Activated CD4-positive, alpha-beta T cell treated with anti-CD3 and anti-CD28 coated beads for 36 hours (primary cell): ENCODE results near the gene FIP1L1. TPM values are rescaled to one million over a fixed set of nuclear protein-coding genes. Genes with fewer than 3 reads are reported as not detected.
"Not testable (repeated sequence)": the region's sequence is repeated elsewhere in the genome, so short reads cannot be mapped to it uniquely, and the experiment has no call there.

Experiments
- ATAC-seq: fragments of 200-7000 bp; cut with Tn5 transposase; one replicate; pipeline ENCODE4 v1.10.0; 2021; ENCODE audit warnings: mild to moderate bottlenecking, moderate library complexity
- CTCF ChIA-PET: fragments of 350-600 bp; sonication (Branson Sonifier 250); formaldehyde crosslinking; loops from one replicate; lab custom pipeline; 2021; ENCODE audit warnings: antibody characterized with exemption; lab: Charles Lee
- POLR2A ChIA-PET: fragments of 350-600 bp; sonication (Branson Sonifier 250); formaldehyde crosslinking; loops from one replicate; lab custom pipeline; 2021; ENCODE audit warnings: antibody characterized with exemption, inconsistent platforms; lab: Charles Lee
- DNase-seq: peaks from one replicate; pipeline ENCODE4 v3.0.0-alpha.2; 2020
- H3K27ac Mint-ChIP-seq: one replicate; pipeline ENCODE4 v1.8.0; 2021; ENCODE audit warnings: mixed read lengths
- H3K27me3 Mint-ChIP-seq: one replicate; pipeline ENCODE4 v1.8.0; 2021; ENCODE audit warnings: mixed read lengths
- H3K36me3 Mint-ChIP-seq: one replicate; pipeline ENCODE4 v1.8.0; 2021; ENCODE audit warnings: low read depth, mixed read lengths
- H3K4me1 Mint-ChIP-seq: one replicate; pipeline ENCODE4 v1.8.0; 2021; ENCODE audit warnings: mixed read lengths
- H3K4me3 Mint-ChIP-seq: one replicate; pipeline ENCODE4 v1.8.0; 2021; ENCODE audit warnings: mild to moderate bottlenecking, moderate library complexity, mixed read lengths
- H3K9me3 Mint-ChIP-seq: one replicate; pipeline ENCODE4 v1.8.0; 2021; ENCODE audit warnings: low read depth, mixed read lengths
- intact Hi-C, 2 experiments: fragments of 100-400 bp; cut with DNase I in 1 of 2; cut with micrococcal nuclease in 1 of 2; formaldehyde crosslinking; loops; one replicate each; pipeline versions ENCODE4 v1.14.2 to v1.15.1; 2022 to 2024; cut with DNase I, micrococcal nuclease
- total RNA-seq, 2 experiments: library from RNA; stranded (reverse); gene quantifications; one replicate each; pipeline ENCODE4 v1.2.3, GENCODE V29; 2021

FIP1L1 gene
- total RNA-seq: 10 to 100 TPM; 72.3 to 96.3 TPM

- H3K36me3 Mint-ChIP-seq: peaks cover 15% of the 10 kb centered on the region
- H3K9me3 Mint-ChIP-seq: no peaks in the 10 kb centered on the region
- peak within 1 kb of the TSS; percentile 97 for H3K27ac Mint-ChIP-seq
- peaks cover 29% of the 10 kb centered on the region for H3K4me1 Mint-ChIP-seq
- intact Hi-C loops: loop anchor here (1.0 to 5.0 kb wide), 5 partner anchors 11 to 1535 kb away; partner anchors contain the start of genes CHIC2 (in 2 of the 2), SCFD2 (in 2 of the 2) and DCUN1D4 (in 1 of the 2)
- DNase-seq: peak; percentile 98
- H3K4me3 Mint-ChIP-seq: peak within 1 kb of the TSS; percentile 99
- ChIA-PET POLR2A (interaction anchor here (1.0 kb wide), 1 partner anchor 12 kb away, joined by 3 read pairs; the partner anchor contains the start of gene SCFD2), CTCF (interaction anchor here (0.6 to 1.3 kb wide), 5 partner anchors 10 to 857 kb away, joined by 3 to 4 read pairs (median 3); no protein-coding TSS in a partner anchor)
- H3K27me3 Mint-ChIP-seq: no peaks in the 10 kb centered on the region
- peak; percentile 97 for ATAC-seq
Observed at GRCh38 chr4:53377319-53378170, at the start of gene FIP1L1. FIP1L1 (plus strand) TSS chr4:53377641; CDS start chr4:53377839, 198 bp downstream.

GRCh38 chr4:53334916-53335315 is 42.5 kb upstream of the FIP1L1 start:
- H3K9me3 Mint-ChIP-seq, H3K27me3 Mint-ChIP-seq, DNase-seq, H3K4me3 Mint-ChIP-seq, CTCF ChIA-PET, H3K27ac Mint-ChIP-seq, ATAC-seq, intact Hi-C loops, H3K4me1 Mint-ChIP-seq, POLR2A ChIA-PET: not testable (repeated sequence)
- peaks cover 31% of the 10 kb centered on the region for H3K36me3 Mint-ChIP-seq

- H3K4me1 Mint-ChIP-seq, H3K27ac Mint-ChIP-seq, CTCF ChIA-PET, H3K4me3 Mint-ChIP-seq, DNase-seq, POLR2A ChIA-PET, ATAC-seq, H3K27me3 Mint-ChIP-seq, intact Hi-C loops: not testable (repeated sequence)
- H3K9me3 Mint-ChIP-seq: peaks cover 22% of the 10 kb centered on the region
- H3K36me3 Mint-ChIP-seq: peaks cover 69% of the 10 kb centered on the region
Observed at GRCh38 chr4:53340145-53340544, 37.3 kb upstream of the FIP1L1 start.

- POLR2A ChIA-PET, ATAC-seq, intact Hi-C loops, DNase-seq, H3K4me3 Mint-ChIP-seq, H3K27me3 Mint-ChIP-seq, H3K27ac Mint-ChIP-seq, H3K4me1 Mint-ChIP-seq: not testable (repeated sequence)
- Mint-ChIP-seq H3K9me3 (peaks cover 16% of the 10 kb centered on the region), H3K36me3 (peaks cover 78% of the 10 kb centered on the region)
- CTCF ChIA-PET: interaction anchor here (0.7 kb wide), 1 partner anchor 275 kb away, joined by 6 read pairs; no protein-coding TSS in a partner anchor
Observed at GRCh38 chr4:53346392-53346791, 31.0 kb upstream of the FIP1L1 start.

- ChIA-PET POLR2A (no interaction called here), CTCF (interaction anchor here (0.7 kb wide), 1 partner anchor 276 kb away, joined by 6 read pairs; no protein-coding TSS in a partner anchor)
- H3K27me3 Mint-ChIP-seq: no peaks in the 10 kb centered on the region
- peaks cover 72% of the 10 kb centered on the region for H3K36me3 Mint-ChIP-seq
- DNase-seq (no peak), ATAC-seq (no peak)
- no peak overlapping the region for H3K4me3 Mint-ChIP-seq
- no peak overlapping the region for H3K27ac Mint-ChIP-seq
- peaks cover 11% of the 10 kb centered on the region for H3K9me3 Mint-ChIP-seq
- intact Hi-C loops: no loop called here
- no peaks in the 10 kb centered on the region for H3K4me1 Mint-ChIP-seq
Observed at GRCh38 chr4:53346920-53347852, 30.3 kb upstream of the FIP1L1 start.

GRCh38 chr4:53348046-53348445 is 29.4 kb upstream of the FIP1L1 start:
- Mint-ChIP-seq H3K4me1 (no peaks in the 10 kb centered on the region), H3K9me3 (peaks cover 5% of the 10 kb centered on the region), H3K4me3 (no peak overlapping the region), H3K27me3 (no peaks in the 10 kb centered on the region), H3K36me3 (peaks cover 74% of the 10 kb centered on the region), H3K27ac (no peak overlapping the region)
- ChIA-PET CTCF (no interaction called here), POLR2A (no interaction called here)
- DNase-seq: no peak
- intact Hi-C loops: no loop called here
- no peak for ATAC-seq

- H3K9me3 Mint-ChIP-seq: peaks cover 5% of the 10 kb centered on the region
- POLR2A ChIA-PET: no interaction called here
- H3K4me3 Mint-ChIP-seq: no peak overlapping the region
- intact Hi-C loops: no loop called here
- no peak overlapping the region for H3K27ac Mint-ChIP-seq
- no peak for ATAC-seq
- H3K36me3 Mint-ChIP-seq: peaks cover 71% of the 10 kb centered on the region
- DNase-seq: no peak
- CTCF ChIA-PET: no interaction called here
- no peaks in the 10 kb centered on the region for H3K4me1 Mint-ChIP-seq
- H3K27me3 Mint-ChIP-seq: no peaks in the 10 kb centered on the region
Observed at GRCh38 chr4:53349091-53349491, 28.4 kb upstream of the FIP1L1 start.

GRCh38 chr4:53354012-53354722 is 23.3 kb upstream of the FIP1L1 start:
- Mint-ChIP-seq H3K36me3 (peaks cover 59% of the 10 kb centered on the region), H3K4me3 (no peak overlapping the region), H3K27ac (no peak overlapping the region), H3K27me3 (no peaks in the 10 kb centered on the region), H3K4me1 (peaks cover 9% of the 10 kb centered on the region), H3K9me3 (no peaks in the 10 kb centered on the region)
- DNase-seq: no peak
- ChIA-PET CTCF (interaction anchor here (0.7 to 1.1 kb wide), 2 partner anchors 12 to 874 kb away, joined by 3 read pairs; no protein-coding TSS in a partner anchor), POLR2A (no interaction called here)
- no peak for ATAC-seq
- intact Hi-C loops: no loop called here

- Mint-ChIP-seq H3K4me1 (peaks cover 26% of the 10 kb centered on the region), H3K36me3 (peaks cover 47% of the 10 kb centered on the region), H3K4me3 (no peak overlapping the region), H3K9me3 (no peaks in the 10 kb centered on the region), H3K27ac (no peak overlapping the region), H3K27me3 (no peaks in the 10 kb centered on the region)
- ATAC-seq (no peak), DNase-seq (no peak)
- ChIA-PET POLR2A (no interaction called here), CTCF (interaction anchor here (0.6 kb wide), 1 partner anchor 151 kb away, joined by 3 read pairs; no protein-coding TSS in a partner anchor)
- intact Hi-C loops: no loop called here
Observed at GRCh38 chr4:53355930-53356521, 21.4 kb upstream of the FIP1L1 start.

GRCh38 chr4:53361451-53361850 is 16.0 kb upstream of the FIP1L1 start:
- intact Hi-C loops: loop anchor here in 1 of 2 experiments (10.0 kb wide), 1 partner anchor 647 kb away; no protein-coding TSS in a partner anchor
- Mint-ChIP-seq H3K36me3 (peaks cover 22% of the 10 kb centered on the region), H3K27me3 (no peaks in the 10 kb centered on the region), H3K27ac (no peak overlapping the region), H3K4me3 (no peak overlapping the region), H3K9me3 (no peaks in the 10 kb centered on the region), H3K4me1 (peaks cover 54% of the 10 kb centered on the region)
- no peak for ATAC-seq
- CTCF ChIA-PET: no interaction called here
- POLR2A ChIA-PET: no interaction called here
- no peak for DNase-seq
